HG02870 (cell line): ENCODE measurements around the gene TP73.

ENCODE experiments used
- ATAC-seq: cut with Tn5 transposase; IDR thresholded peaks from one replicate; pipeline ENCODE4 v1.9.1; 2021; ENCODE audit warnings: mild to moderate bottlenecking, moderate library complexity; ENCODE audit not compliant: unreplicated experiment

TP73 gene

GRCh38 chr1:3683992-3684391, 31.7 kb downstream of the TP73 start:
- ATAC-seq, result no peak

GRCh38 chr1:3685222-3685621, 32.9 kb downstream of the TP73 start:
- no peak for ATAC-seq

GRCh38 chr1:3685906-3686305, 33.6 kb downstream of the TP73 start:
- ATAC-seq, result no peak

- no peak for ATAC-seq
Measured at GRCh38 chr1:3687504-3687903, 35.2 kb downstream of the TP73 start.

GRCh38 chr1:3688356-3689137, 36.2 kb downstream of the TP73 start:
- no peak for ATAC-seq

GRCh38 chr1:3689138-3689750, 36.9 kb downstream of the TP73 start:
- ATAC-seq, result no peak

GRCh38 chr1:3690282-3691065, 38.2 kb downstream of the TP73 start:
- ATAC-seq, result no peak

GRCh38 chr1:3691421-3692204, 39.3 kb downstream of the TP73 start:
- ATAC-seq, result no peak

GRCh38 chr1:3692598-3692997, 40.3 kb downstream of the TP73 start:
- ATAC-seq, result no peak

GRCh38 chr1:3693321-3693720, 41.0 kb downstream of the TP73 start:
- ATAC-seq, result no peak

GRCh38 chr1:3695326-3696217, 43.3 kb downstream of the TP73 start:
- no peak for ATAC-seq

GRCh38 chr1:3696689-3697088, 44.4 kb downstream of the TP73 start:
- ATAC-seq, result no peak

- no peak for ATAC-seq
Measured at GRCh38 chr1:3697104-3697503, 44.8 kb downstream of the TP73 start.

- no peak for ATAC-seq
Measured at GRCh38 chr1:3697810-3698209, 45.5 kb downstream of the TP73 start.

- no peak for ATAC-seq
Measured at GRCh38 chr1:3698660-3699408, 46.5 kb downstream of the TP73 start.

- ATAC-seq, result no peak
Measured at GRCh38 chr1:3699596-3699995, 47.3 kb downstream of the TP73 start.

- ATAC-seq, result no peak
Measured at GRCh38 chr1:3700631-3701030, 48.3 kb downstream of the TP73 start.

- ATAC-seq, result no peak
Measured at GRCh38 chr1:3702528-3702927, 50.2 kb downstream of the TP73 start.

- no peak for ATAC-seq
Measured at GRCh38 chr1:3702990-3703728, 50.8 kb downstream of the TP73 start.
